Pancreas (tissue), 10 donors: ENCODE results near the gene NCF4. TPM values are rescaled to one million over a fixed set of nuclear protein-coding genes. Genes with fewer than 3 reads are reported as not detected.

Experiments used
- ATAC-seq, 4 donors: fragments of 200-7000 bp; cut with Tn5 transposase; one replicate each; pipeline versions ENCODE4 v1.8.0 to v1.9.1; 2020; ENCODE audit warnings: mild to moderate bottlenecking in 4 of 4, moderate library complexity in 4 of 4
- DNase-seq, 6 donors: peaks; one replicate each; pipeline ENCODE4 v3.0.0-alpha.2; 2020
- FAIRE-seq: peaks from 2 replicates; lab custom pipeline; 2012; peaks lifted over from hg19 to GRCh38; lab: Jason Lieb, UNC
- H3K27ac ChIP-seq, 4 donors: fragments of 200-600 bp; sonication (generic); 1 replicate in 3 of 4; 2 replicates in 1 of 4; pipeline versions ENCODE4 v1.5.0 to v1.8.0; 2020
- H3K27me3 ChIP-seq, 4 donors: fragments of 200-600 bp; one replicate each; pipeline ENCODE4 v1.8.0; 2021
- H3K36me3 ChIP-seq, 3 donors: fragments of 200-600 bp; sonication (generic) in 1 of 3; one replicate each; pipeline versions ENCODE4 v1.5.0 to v1.8.0; 2020 to 2021
- H3K4me1 ChIP-seq, 3 donors: fragments of 200-600 bp; one replicate each; pipeline ENCODE4 v1.8.0; 2021
- H3K4me3 ChIP-seq, 4 donors: fragments of 200-600 bp; sonication (generic) in 2 of 4; one replicate each; pipeline versions ENCODE4 v1.5.0 to v1.8.0; 2020 to 2021
- H3K9me3 ChIP-seq, 4 donors: fragments of 200-600 bp; one replicate each; pipeline ENCODE4 v1.8.0; 2021
- WGBS, 2 donors: extraction: QIAGEN DNeasy Blood & Tissue Kit; methylation state at CpG; one replicate each; pipeline ENCODE4 v1.1.7; 2013; 5-methylcytosine and 5-hydroxymethylcytosine counted together
- intact Hi-C, 3 donors: fragments of 100-400 bp; cut with DNase I; formaldehyde crosslinking; loops; one replicate each; pipeline versions ENCODE4 v1.11.1 to v1.14.2; 2022
- polyA plus RNA-seq, 2 donors: library from polyadenylated mRNA; stranded (reverse); fragments of 200-250 nt; gene quantifications; one replicate each; pipeline ENCODE4 v1.2.3, GENCODE V29; 2013
- total RNA-seq, 6 donors: library from RNA; stranded (reverse); fragmentation: NEBNext Ultra II Directional in 4 of 6; extraction: Animal tissue kit (Norgen Biotek cat#: 25700) in 4 of 6; gene quantifications; one replicate each; pipeline versions ENCODE4 v1.2.1 to v1.2.4, GENCODE V29; 2021 to 2023
- TF ChIP-seq, protein P1 (sequence below), 4 donors: fragments of 200-600 bp; sonication (generic) in 3 of 4; IDR thresholded peaks; one replicate each; pipeline versions ENCODE4 v1.5.0 to v1.8.0; 2021; ENCODE audit warnings: antibody characterized with exemption in 4 of 4
- donor health status: healthy with polysubstance abuse.
- donor health status: DM: no; HTN: no; CAD: no; lungs with moderate emphysema.
- donor health status: DM: no; HTN: no; CAD: no.
- donor health status: control.
- donor health status: control.
- donor health status: Bipolar disorder and iron deficiency.
- donor health status: DM: yes; HTN: yes; CAD: no.
- donor health status: DM: no; HTN: no; CAD: no.
- donor health status: DM: no; HTN: no; CAD: no.
- donor health status: DM: yes; HTN: yes; CAD: no.

Gene NCF4
- total RNA-seq: 1 to 10 TPM in 4 of 6 donors, under 1 TPM in 2; 0.32 to 7.1 (median 1.8) TPM
- polyA plus RNA-seq: 1 to 10 TPM; 4.0 to 6.5 TPM

DNA sequence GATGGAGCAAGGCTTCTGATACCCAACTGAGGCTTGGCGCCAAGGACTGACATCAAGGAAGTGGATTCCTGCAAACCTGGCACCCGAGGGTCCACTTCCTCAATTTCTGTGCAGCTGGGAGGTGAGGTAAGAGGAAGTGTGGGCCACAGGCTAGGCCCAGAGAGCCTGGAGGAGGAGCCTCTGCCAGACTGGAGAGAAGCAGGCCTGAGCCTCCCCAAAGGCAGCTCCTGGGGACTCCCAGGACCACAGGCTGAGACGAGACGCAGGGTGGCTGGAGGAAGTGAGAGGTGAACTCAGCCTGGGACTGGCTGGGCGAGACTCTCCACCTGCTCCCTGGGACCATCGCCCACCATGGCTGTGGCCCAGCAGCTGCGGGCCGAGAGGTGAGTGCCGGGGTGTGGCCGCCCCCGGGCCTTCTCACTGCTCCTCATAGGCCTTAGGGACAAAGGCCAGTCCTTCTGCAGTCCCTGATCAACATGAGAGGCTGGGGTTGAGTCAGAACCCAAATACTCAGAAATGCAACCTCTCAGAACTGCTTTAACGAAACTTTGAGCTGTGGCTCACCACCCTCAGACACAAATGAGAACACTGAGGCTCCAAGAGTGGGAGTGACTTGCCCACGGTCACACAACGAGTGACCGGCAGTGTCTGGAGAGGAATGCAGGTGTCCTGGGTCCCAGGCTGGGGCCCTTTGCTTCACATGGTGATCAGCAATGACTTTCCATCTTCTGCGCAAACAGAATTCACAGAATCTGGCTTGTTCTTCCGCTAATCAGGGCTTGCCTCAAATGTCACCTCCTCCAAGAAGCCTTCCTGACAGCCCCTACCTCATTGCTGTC lies at the start of gene NCF4:
TSS of gene NCF4 (plus strand) at position 186 of the 839 bp plus-strand sequence. CDS start at position 352, 166 bp downstream.
- 70 to 77% methylated on average over 17 of the region's 17 CpGs for WGBS, 2 donors

DNA sequence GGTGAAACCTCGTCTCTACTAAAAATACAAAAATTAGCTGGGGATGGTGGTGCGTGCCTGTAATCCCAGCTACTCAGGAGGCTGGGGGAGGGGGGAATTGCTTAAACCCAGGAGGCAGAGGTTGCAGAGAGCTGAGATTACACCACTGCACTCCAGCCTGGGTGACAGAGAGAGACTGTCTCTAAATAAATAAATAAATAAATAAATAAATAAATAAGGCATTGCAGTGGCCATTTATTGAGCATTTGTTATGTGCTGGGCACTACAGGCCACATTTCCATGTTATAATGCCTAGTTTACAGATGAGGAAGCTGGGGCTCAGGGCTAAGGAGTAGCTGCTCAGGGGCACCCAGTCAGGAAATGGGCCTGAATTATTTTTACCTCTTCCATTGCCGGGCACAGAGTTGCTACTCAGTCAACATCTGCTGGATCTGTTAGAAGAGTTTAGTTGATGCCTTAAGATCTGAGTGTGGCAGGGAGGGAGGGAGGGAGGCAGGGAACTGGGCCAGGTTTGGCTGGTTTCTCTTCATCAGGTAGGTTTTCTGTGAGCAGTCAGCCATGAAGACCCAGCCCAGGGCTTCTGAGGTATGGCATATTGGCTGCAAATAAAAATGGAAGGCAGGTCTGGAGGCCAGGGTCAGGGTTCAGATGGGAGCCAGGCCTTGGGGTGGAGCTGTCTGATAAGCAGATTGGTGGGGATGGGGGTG lies 49.6 kb upstream of the NCF4 start:
- DNase-seq (no peak), FAIRE-seq (no peak), ATAC-seq (no peak)
- no peaks in the 10 kb centered on the region for H3K36me3 ChIP-seq
- intact Hi-C loops: no loop called here
- WGBS, 2 donors: 77 to 89% methylated on average over 3 of the region's 3 CpGs
- no peak overlapping the region for H3K4me3 ChIP-seq
- H3K9me3 ChIP-seq: no peaks in the 10 kb centered on the region
- peaks cover 0 to 2% (median under 1%) of the 10 kb centered on the region in 4 donors for H3K27me3 ChIP-seq
- TF ChIP-seq, protein P1, sequence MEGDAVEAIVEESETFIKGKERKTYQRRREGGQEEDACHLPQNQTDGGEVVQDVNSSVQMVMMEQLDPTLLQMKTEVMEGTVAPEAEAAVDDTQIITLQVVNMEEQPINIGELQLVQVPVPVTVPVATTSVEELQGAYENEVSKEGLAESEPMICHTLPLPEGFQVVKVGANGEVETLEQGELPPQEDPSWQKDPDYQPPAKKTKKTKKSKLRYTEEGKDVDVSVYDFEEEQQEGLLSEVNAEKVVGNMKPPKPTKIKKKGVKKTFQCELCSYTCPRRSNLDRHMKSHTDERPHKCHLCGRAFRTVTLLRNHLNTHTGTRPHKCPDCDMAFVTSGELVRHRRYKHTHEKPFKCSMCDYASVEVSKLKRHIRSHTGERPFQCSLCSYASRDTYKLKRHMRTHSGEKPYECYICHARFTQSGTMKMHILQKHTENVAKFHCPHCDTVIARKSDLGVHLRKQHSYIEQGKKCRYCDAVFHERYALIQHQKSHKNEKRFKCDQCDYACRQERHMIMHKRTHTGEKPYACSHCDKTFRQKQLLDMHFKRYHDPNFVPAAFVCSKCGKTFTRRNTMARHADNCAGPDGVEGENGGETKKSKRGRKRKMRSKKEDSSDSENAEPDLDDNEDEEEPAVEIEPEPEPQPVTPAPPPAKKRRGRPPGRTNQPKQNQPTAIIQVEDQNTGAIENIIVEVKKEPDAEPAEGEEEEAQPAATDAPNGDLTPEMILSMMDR (IDR thresholded peaks at IDR 0.05): no peak
- no peak overlapping the region for H3K27ac ChIP-seq
- peaks cover 0 to 2% (median under 1%) of the 10 kb centered on the region in 3 donors for H3K4me1 ChIP-seq

More for the DNA sequence above, at the start of gene NCF4:
- TF ChIP-seq, protein P1 (IDR thresholded peaks at IDR 0.05): no peak
- Histone ChIP-seq H3K36me3 (no peaks in the 10 kb centered on the region), H3K4me1 (peaks cover 0 to 2% (median 0%) of the 10 kb centered on the region in 3 donors), H3K4me3 (peak within 1 kb of the TSS in 1 of 4 donors; percentile 8), H3K27me3 (no peaks in the 10 kb centered on the region), H3K9me3 (no peaks in the 10 kb centered on the region), H3K27ac (peak within 1 kb of the TSS in 2 of 4 donors; percentile 5 to 60)
- intact Hi-C loops: no loop called here
- ATAC-seq: peak in 2 of 4 donors; percentile 60 to 64
- no peak for FAIRE-seq
- DNase-seq: peak in 1 of 6 donors; percentile 68

DNA sequence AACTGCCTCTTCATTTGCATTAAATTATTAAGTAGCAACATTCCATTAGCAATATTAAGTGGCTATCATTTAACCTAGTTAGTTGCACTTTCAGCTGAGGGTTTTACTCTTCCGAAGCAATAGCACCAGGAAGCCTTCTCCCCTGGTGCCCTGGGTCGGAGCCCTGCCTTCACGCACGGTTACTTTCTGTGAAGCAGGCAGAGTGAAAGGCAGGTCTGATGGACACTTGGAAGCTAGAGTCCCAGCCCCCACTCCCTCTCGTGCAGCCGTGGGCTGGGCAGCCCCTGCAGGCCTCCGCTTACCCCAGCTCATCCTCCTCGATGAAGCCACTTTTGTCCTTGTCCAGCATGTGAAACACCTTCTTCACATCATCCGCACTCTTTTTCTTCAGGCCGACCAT lies 46.0 kb upstream of the NCF4 start:
- Histone ChIP-seq H3K9me3 (no peaks in the 10 kb centered on the region), H3K36me3 (no peaks in the 10 kb centered on the region), H3K27me3 (peaks cover 0 to 21% (median 4%) of the 10 kb centered on the region in 4 donors), H3K27ac (no peak overlapping the region), H3K4me3 (no peak overlapping the region), H3K4me1 (peaks cover 5 to 13% (median 7%) of the 10 kb centered on the region in 3 donors)
- TF ChIP-seq, protein P1 (IDR thresholded peaks at IDR 0.05): no peak
- no peak for ATAC-seq
- intact Hi-C loops: no loop called here
- no peak for DNase-seq
- no peak for FAIRE-seq
- WGBS, 2 donors: 59 to 66% methylated on average over 10 of the region's 10 CpGs

DNA sequence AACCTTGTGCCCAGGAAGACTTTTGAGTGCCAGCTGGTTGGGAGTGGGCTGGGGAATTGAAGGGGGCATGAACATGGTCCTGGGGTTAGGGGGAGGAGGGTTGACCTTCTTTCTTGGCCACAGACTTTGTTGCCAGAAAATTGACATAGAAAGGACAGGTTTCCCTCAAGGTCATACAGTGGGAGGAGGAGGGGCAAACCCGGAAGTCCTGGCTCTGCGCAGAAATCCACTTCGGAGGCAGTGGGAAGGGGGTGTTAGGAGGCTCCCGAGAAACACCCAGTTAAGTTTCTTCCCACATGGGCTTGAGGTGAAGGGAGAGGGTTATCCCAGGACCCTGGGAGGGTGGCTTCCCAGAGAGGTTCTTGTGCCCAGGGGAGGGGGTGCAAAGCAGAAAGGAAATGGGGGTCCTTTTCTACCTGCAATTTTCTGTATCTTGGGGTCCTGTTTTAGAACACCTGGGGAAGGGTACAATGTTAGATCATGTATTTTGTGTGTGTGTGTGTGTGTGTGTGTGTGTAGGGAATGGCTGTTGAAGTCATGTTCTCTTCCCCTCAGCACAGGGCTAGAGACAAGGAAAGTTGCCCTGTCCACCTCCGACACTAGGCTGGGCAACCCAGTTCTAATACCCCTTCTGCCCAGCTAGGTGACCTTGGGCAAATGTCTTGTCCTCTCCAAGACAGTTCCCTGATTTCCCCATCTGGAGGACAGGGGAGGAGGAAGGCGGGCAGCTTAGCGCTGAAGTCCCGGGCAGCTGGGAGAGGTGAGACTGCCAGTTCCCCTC lies 45.1 kb upstream of the NCF4 start:
- H3K9me3 ChIP-seq: no peaks in the 10 kb centered on the region
- peaks cover 5 to 13% (median 7%) of the 10 kb centered on the region in 3 donors for H3K4me1 ChIP-seq
- H3K27ac ChIP-seq: no peak overlapping the region
- H3K36me3 ChIP-seq: no peaks in the 10 kb centered on the region
- intact Hi-C loops: no loop called here
- no peak overlapping the region for H3K4me3 ChIP-seq
- TF ChIP-seq, protein P1 (IDR thresholded peaks at IDR 0.05): no peak
- 9 to 14% methylated on average over 8 of the region's 8 CpGs for WGBS, 2 donors
- peaks cover 0 to 22% (median 4%) of the 10 kb centered on the region in 4 donors for H3K27me3 ChIP-seq
- no peak for DNase-seq
- ATAC-seq: peak in 2 of 4 donors; percentile 56 to 60
- no peak for FAIRE-seq
